ENCODE measurements around the gene MYL12A. TPM values are rescaled to one million over a fixed set of nuclear protein-coding genes. Genes with fewer than 3 reads are reported as not detected.

Gene MYL12A
- total and polyA plus RNA-seq, 2 of the 13 experiments (the other 11 are each of a cell fraction or from before 2014, with no cell fraction given) = 261 to 277 TPM

DNA sequence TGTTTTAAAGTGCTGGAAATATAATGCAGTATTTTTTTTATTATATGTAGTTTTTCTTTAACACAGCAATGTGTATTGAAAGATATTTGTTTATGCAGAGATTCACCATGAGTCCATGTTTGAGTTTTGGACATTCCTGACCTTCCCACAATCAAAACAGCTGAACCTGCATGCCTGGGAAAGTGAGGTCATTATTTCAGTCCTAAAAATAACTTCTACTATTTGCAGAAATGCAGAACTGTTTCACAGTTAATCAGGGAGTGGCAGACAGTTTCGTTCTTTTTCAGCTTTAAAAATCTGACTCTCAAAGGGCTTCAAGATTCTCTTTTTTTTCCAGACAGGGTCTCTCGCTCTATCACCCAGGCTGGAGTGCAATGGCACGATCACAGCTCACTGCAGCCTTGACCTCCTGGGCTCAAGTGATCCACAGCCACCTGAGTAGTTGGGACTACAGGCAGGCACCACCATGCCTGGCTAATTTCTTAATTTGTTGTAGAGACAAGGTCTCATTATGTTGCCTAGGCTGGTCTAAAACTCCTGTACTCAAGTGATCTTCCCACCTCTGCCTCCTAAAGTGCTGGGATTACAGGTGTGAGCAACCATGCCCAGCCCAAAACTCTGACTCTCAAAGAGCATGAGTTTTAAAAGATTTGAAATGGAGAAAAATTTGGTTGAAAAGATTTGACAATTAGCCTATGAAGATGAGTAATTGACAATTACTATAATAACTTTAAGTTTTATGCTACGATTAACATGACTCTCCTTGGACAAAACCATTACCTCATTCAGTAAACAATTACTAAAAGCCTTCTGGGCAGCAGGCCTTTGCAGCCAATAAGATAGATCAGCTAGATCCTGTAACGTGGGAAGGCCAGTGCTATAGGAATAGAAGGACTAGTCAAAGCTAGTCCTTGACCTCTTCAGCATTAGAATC, 9.4 kb downstream of the MYL12A start (continued):
- TF ChIP-seq ZNF609 (CRISPR knock-in tag; IDR thresholded peaks at IDR 0.05; ENCODE audit: borderline replicate concordance) (no peak), TARDBP (CRISPR knock-in tag; IDR thresholded peaks at IDR 0.05) (no peak), TFDP1 (CRISPR knock-in tag; IDR thresholded peaks at IDR 0.05; ENCODE audit: borderline replicate concordance) (no peak), BRD4 (CRISPR knock-in tag; IDR thresholded peaks at IDR 0.05) (no peak), HOXD1 (CRISPR knock-in tag; IDR thresholded peaks at IDR 0.05) (no peak), REL (CRISPR knock-in tag; conservative IDR thresholded peaks at IDR 0.05) (no peak), TIGD3 (CRISPR knock-in tag; IDR thresholded peaks at IDR 0.05; ENCODE audit: borderline replicate concordance) (no peak), THAP9 (CRISPR knock-in tag; IDR thresholded peaks at IDR 0.05; ENCODE audit: borderline replicate concordance) (no peak), MAFK (conservative IDR thresholded peaks at IDR 0.05 in 1 of 2, IDR thresholded peaks at IDR 0.05 in 1 of 2; ENCODE audit: low read length in 2 of 2) (peak in 1 of 2 experiments; percentile 48; a peak in 2 of 4 replicates)
- TF ChIP-seq, protein P1, sequence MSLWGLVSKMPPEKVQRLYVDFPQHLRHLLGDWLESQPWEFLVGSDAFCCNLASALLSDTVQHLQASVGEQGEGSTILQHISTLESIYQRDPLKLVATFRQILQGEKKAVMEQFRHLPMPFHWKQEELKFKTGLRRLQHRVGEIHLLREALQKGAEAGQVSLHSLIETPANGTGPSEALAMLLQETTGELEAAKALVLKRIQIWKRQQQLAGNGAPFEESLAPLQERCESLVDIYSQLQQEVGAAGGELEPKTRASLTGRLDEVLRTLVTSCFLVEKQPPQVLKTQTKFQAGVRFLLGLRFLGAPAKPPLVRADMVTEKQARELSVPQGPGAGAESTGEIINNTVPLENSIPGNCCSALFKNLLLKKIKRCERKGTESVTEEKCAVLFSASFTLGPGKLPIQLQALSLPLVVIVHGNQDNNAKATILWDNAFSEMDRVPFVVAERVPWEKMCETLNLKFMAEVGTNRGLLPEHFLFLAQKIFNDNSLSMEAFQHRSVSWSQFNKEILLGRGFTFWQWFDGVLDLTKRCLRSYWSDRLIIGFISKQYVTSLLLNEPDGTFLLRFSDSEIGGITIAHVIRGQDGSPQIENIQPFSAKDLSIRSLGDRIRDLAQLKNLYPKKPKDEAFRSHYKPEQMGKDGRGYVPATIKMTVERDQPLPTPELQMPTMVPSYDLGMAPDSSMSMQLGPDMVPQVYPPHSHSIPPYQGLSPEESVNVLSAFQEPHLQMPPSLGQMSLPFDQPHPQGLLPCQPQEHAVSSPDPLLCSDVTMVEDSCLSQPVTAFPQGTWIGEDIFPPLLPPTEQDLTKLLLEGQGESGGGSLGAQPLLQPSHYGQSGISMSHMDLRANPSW (CRISPR knock-in tag; IDR thresholded peaks at IDR 0.05; ENCODE audit: borderline replicate concordance) = no peak
